H9 (cell line): Measurements from ENCODE around the gene EHBP1. TPM values are rescaled to one million over a fixed set of nuclear protein-coding genes. Genes with fewer than 3 reads are reported as not detected.

Source experiments
- DNase-seq: peaks from one replicate; pipeline ENCODE4 v3.0.0-alpha.2; 2017
- H2AFZ ChIP-seq: one replicate; pipeline ENCODE4 v1.6.1; 2013; ENCODE audit warnings: mild to moderate bottlenecking, low read length, control low read depth, moderate library complexity
- H2AK5ac ChIP-seq: 2 replicates; pipeline ENCODE4 v1.6.1; 2013; ENCODE audit warnings: low read length, control low read depth, mixed read lengths; ENCODE audit not compliant: insufficient read length
- H2BK120ac ChIP-seq: one replicate; pipeline ENCODE4 v1.6.1; 2013; ENCODE audit warnings: low read depth, mild to moderate bottlenecking, low read length, control low read depth, inconsistent platforms; ENCODE audit not compliant: poor library complexity, severe bottlenecking
- H2BK12ac ChIP-seq: 2 replicates; pipeline ENCODE4 v1.6.1; 2013; ENCODE audit warnings: low read length, control low read depth, mixed read lengths, low read depth; ENCODE audit not compliant: insufficient read length
- H2BK15ac ChIP-seq: 2 replicates; pipeline ENCODE4 v1.6.1; 2013; ENCODE audit warnings: low read depth, low read length, control low read depth
- H2BK20ac ChIP-seq: one replicate; pipeline ENCODE4 v1.6.1; 2013; ENCODE audit warnings: low read depth, mild to moderate bottlenecking, low read length, control low read depth, inconsistent platforms; ENCODE audit not compliant: poor library complexity, severe bottlenecking
- H2BK5ac ChIP-seq: 2 replicates; pipeline ENCODE4 v1.6.1; 2013; ENCODE audit warnings: low read length, control low read depth, mixed read lengths; ENCODE audit not compliant: insufficient read length
- H3K14ac ChIP-seq: 2 replicates; pipeline ENCODE4 v1.6.1; 2013; ENCODE audit warnings: low read length, control low read depth; ENCODE audit not compliant: insufficient read depth
- H3K18ac ChIP-seq: 2 replicates; pipeline ENCODE4 v1.6.1; 2013; ENCODE audit warnings: low read depth, mild to moderate bottlenecking, mixed read lengths, low read length, control low read depth; ENCODE audit not compliant: insufficient read length
- H3K23ac ChIP-seq: 2 replicates; pipeline ENCODE4 v1.6.1; 2013; ENCODE audit warnings: low read length, control low read depth, mixed read lengths, low read depth; ENCODE audit not compliant: insufficient read length
- H3K23me2 ChIP-seq: 2 replicates; pipeline ENCODE4 v1.6.1; 2013; ENCODE audit warnings: low read depth, mild to moderate bottlenecking, mixed read lengths, low read length, control low read depth; ENCODE audit not compliant: insufficient read length, poor library complexity, severe bottlenecking
- H3K27ac ChIP-seq: 2 replicates; pipeline ENCODE4 v1.5.1; 2013; ENCODE audit warnings: low read length, control low read depth, mixed read lengths, low read depth; ENCODE audit not compliant: insufficient read length
- H3K27me3 ChIP-seq: 2 replicates; pipeline ENCODE4 v1.6.1; 2013; ENCODE audit warnings: low read length, control low read depth, inconsistent platforms; ENCODE audit not compliant: insufficient read depth
- H3K4ac ChIP-seq: 2 replicates; pipeline ENCODE4 v1.6.1; 2013; ENCODE audit warnings: low read depth, mild to moderate bottlenecking, control low read depth, inconsistent platforms, low read length, moderate library complexity
- H3K4me1 ChIP-seq: 2 replicates; pipeline ENCODE4 v1.6.1; 2013; ENCODE audit warnings: low read length, control low read depth, inconsistent platforms; ENCODE audit not compliant: insufficient read depth
- H3K4me2 ChIP-seq: 2 replicates; pipeline ENCODE4 v1.6.1; 2013; ENCODE audit warnings: low read length, control low read depth, mixed read lengths; ENCODE audit not compliant: insufficient read length, insufficient read depth
- H3K56ac ChIP-seq: 2 replicates; pipeline ENCODE4 v1.6.1; 2013; ENCODE audit warnings: low read depth, mild to moderate bottlenecking, mixed read lengths, low read length, control low read depth; ENCODE audit not compliant: insufficient read length
- H3K79me1 ChIP-seq: 2 replicates; pipeline ENCODE4 v1.6.1; 2013; ENCODE audit warnings: low read depth, mild to moderate bottlenecking, moderate library complexity, low read length, control low read depth, inconsistent platforms; ENCODE audit not compliant: insufficient read depth, poor library complexity, severe bottlenecking
- H3K79me2 ChIP-seq: 2 replicates; pipeline ENCODE4 v1.6.1; 2013; ENCODE audit warnings: low read length, control low read depth, inconsistent platforms; ENCODE audit not compliant: insufficient read depth
- H3K9ac ChIP-seq: 2 replicates; pipeline ENCODE4 v1.6.1; 2013; ENCODE audit warnings: low read length, control low read depth, mixed read lengths; ENCODE audit not compliant: insufficient read length; ENCODE audit errors: extremely low read depth
- H3K9me3 ChIP-seq: one replicate; pipeline ENCODE4 v1.6.1; 2013; ENCODE audit warnings: low read depth, low read length, inconsistent platforms; ENCODE audit not compliant: control insufficient read depth
- H3T11ph ChIP-seq: one replicate; pipeline ENCODE4 v1.6.1; 2013; ENCODE audit warnings: mild to moderate bottlenecking, low read length, control low read depth, inconsistent platforms
- H4K20me1 ChIP-seq: one replicate; pipeline ENCODE4 v1.6.1; 2013; ENCODE audit not compliant: control insufficient read depth, insufficient read length, insufficient read depth
- H4K5ac ChIP-seq: 2 replicates; pipeline ENCODE4 v1.6.1; 2013; ENCODE audit warnings: low read depth, mild to moderate bottlenecking, mixed read lengths, low read length, control low read depth; ENCODE audit not compliant: insufficient read length
- H4K8ac ChIP-seq: replicated peaks from 2 replicates; pipeline ENCODE4 v1.6.1; 2013; ENCODE audit warnings: low read length, control low read depth, mixed read lengths, low read depth; ENCODE audit not compliant: insufficient read length
- H4K91ac ChIP-seq: 2 replicates; pipeline ENCODE4 v1.6.1; 2013; ENCODE audit warnings: low read depth, mild to moderate bottlenecking, moderate library complexity, mixed read lengths, low read length, control low read depth; ENCODE audit not compliant: insufficient read length
- H3K27ac Mint-ChIP-seq, 3 experiments: 2 replicates in 2 of 3; 3 replicates in 1 of 3; pipeline ENCODE4 v1.8.0; 2020 to 2021; ENCODE audit warnings: mixed read lengths in 3 of 3, mild to moderate bottlenecking in 1 of 3, moderate library complexity in 1 of 3
- H3K27me3 Mint-ChIP-seq: 2 replicates; pipeline ENCODE4 v1.8.0; 2021; ENCODE audit warnings: low read depth, mild to moderate bottlenecking, moderate library complexity, mixed read lengths
- H3K36me3 Mint-ChIP-seq, 3 experiments: 2 replicates in 2 of 3; 3 replicates in 1 of 3; pipeline ENCODE4 v1.8.0; 2020 to 2021; ENCODE audit warnings: low read depth in 3 of 3, mixed read lengths in 3 of 3; ENCODE audit not compliant: insufficient read depth in 1 of 3
- H3K4me1 Mint-ChIP-seq, 2 experiments: 2 replicates each; pipeline ENCODE4 v1.8.0; 2020; ENCODE audit warnings: mixed read lengths in 2 of 2
- H3K4me3 Mint-ChIP-seq, 2 experiments: 2 replicates in 1 of 2; 3 replicates in 1 of 2; pipeline ENCODE4 v1.8.0; 2020 to 2021; ENCODE audit warnings: mild to moderate bottlenecking in 2 of 2, mixed read lengths in 2 of 2, moderate library complexity in 1 of 2
- H3K9me3 Mint-ChIP-seq, 2 experiments: 2 replicates in 1 of 2; 3 replicates in 1 of 2; pipeline ENCODE4 v1.8.0; 2020; ENCODE audit warnings: mild to moderate bottlenecking in 2 of 2, mixed read lengths in 2 of 2, moderate library complexity in 1 of 2
- WGBS: extraction: QIAGEN DNeasy Blood & Tissue Kit; methylation state at CpG from one replicate; pipeline ENCODE4 v1.1.7; 2013; ENCODE audit warnings: missing lambda C conversion rate, low lambda C conversion rate, mixed read lengths; ENCODE audit not compliant: insufficient read length; ENCODE audit errors: extremely low coverage; 5-methylcytosine and 5-hydroxymethylcytosine counted together
- total RNA-seq: library from RNA; stranded (reverse); gene quantifications from 2 replicates; pipeline ENCODE4 v1.2.1, GENCODE V29; 2021
- TF ChIP-seq, protein P1 (sequence below): fragments of 200-600 bp; sonication (generic); conservative IDR thresholded peaks from 3 replicates; pipeline ENCODE4 v1.8.0; 2021; ENCODE audit warnings: antibody characterized with exemption, mild to moderate bottlenecking

EHBP1 gene
- total RNA-seq, 1 experiment from 2014 or later = 35.6 TPM

DNA sequence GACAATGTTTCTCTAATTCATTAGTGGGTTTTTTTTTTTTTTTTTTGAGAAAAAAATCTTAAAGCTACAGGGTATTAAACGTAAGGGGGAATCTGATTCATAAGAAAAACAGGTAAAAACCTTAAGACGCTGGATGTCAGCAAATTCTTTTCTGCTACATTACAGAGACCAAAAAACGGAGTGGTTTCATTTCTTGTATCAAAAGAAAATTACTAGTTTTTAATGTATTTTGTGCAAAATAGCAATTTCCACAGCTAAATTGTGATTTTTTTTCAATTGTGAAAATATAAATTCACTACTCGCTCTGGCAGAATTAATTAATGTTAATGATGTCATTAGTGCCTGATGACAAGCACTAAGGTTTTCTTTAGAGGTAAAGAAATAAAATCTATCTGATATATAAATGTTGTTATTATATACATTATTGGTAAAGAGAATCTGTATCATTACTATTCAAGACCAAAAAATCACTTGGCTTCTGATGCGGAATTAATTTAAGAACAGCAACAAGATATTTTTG is 355.0 kb downstream of the EHBP1 start:
- no peak overlapping the region for H4K91ac ChIP-seq
- no peak overlapping the region for H3K56ac ChIP-seq
- H4K20me1 ChIP-seq = no peaks in the 10 kb centered on the region
- H3T11ph ChIP-seq = no peak overlapping the region
- no peak overlapping the region for H2BK12ac ChIP-seq
- no peak overlapping the region for H2BK120ac ChIP-seq
- H2BK5ac ChIP-seq = no peak overlapping the region
- no peak overlapping the region for H3K4ac ChIP-seq
- no peak overlapping the region for H3K23ac ChIP-seq
- no peak for DNase-seq
- H3K18ac ChIP-seq = no peak overlapping the region
- H3K4me2 ChIP-seq = no peak overlapping the region
- peaks cover 0 to 2% (median 0%) of the 10 kb centered on the region in 3 experiments; a peak in 2 of 7 replicates for H3K36me3 Mint-ChIP-seq
- H2BK20ac ChIP-seq = no peak overlapping the region
- no peak overlapping the region for H3K9ac ChIP-seq
- H2AK5ac ChIP-seq = no peak overlapping the region
- no CpG with 5 or more reads among the region's 5 CpGs for WGBS
- H3K14ac ChIP-seq = no peak overlapping the region
- no peak overlapping the region for H2AFZ ChIP-seq
- peak overlapping the region in 1 of 2 experiments; percentile 78; a peak in 3 of 5 replicates for H3K4me3 Mint-ChIP-seq
- peaks cover 33 to 38% of the 10 kb centered on the region in 2 experiments for H3K4me1 Mint-ChIP-seq
- no peak overlapping the region for H2BK15ac ChIP-seq
- H3K27ac ChIP-seq = no peak overlapping the region
- peaks cover 25% of the 10 kb centered on the region for H3K23me2 ChIP-seq
- H3K9me3 Mint-ChIP-seq = peaks cover 0 to 3% of the 10 kb centered on the region in 2 experiments; a peak in 1 of 5 replicates
- no peak overlapping the region for H3K27ac Mint-ChIP-seq
- H3K4me1 ChIP-seq = 0 out of 2 replicates have a peak, but pooled peaks cover 5% of the 10 kb centered on the region
- TF ChIP-seq, protein P1, sequence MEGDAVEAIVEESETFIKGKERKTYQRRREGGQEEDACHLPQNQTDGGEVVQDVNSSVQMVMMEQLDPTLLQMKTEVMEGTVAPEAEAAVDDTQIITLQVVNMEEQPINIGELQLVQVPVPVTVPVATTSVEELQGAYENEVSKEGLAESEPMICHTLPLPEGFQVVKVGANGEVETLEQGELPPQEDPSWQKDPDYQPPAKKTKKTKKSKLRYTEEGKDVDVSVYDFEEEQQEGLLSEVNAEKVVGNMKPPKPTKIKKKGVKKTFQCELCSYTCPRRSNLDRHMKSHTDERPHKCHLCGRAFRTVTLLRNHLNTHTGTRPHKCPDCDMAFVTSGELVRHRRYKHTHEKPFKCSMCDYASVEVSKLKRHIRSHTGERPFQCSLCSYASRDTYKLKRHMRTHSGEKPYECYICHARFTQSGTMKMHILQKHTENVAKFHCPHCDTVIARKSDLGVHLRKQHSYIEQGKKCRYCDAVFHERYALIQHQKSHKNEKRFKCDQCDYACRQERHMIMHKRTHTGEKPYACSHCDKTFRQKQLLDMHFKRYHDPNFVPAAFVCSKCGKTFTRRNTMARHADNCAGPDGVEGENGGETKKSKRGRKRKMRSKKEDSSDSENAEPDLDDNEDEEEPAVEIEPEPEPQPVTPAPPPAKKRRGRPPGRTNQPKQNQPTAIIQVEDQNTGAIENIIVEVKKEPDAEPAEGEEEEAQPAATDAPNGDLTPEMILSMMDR = no peak
- H3K79me2 ChIP-seq = no peaks in the 10 kb centered on the region
- peaks cover 96% of the 10 kb centered on the region for H3K27me3 Mint-ChIP-seq
- no peaks in the 10 kb centered on the region for H3K9me3 ChIP-seq
- peaks cover 44% of the 10 kb centered on the region for H3K27me3 ChIP-seq
- H4K5ac ChIP-seq = no peak overlapping the region
- no peak overlapping the region for H4K8ac ChIP-seq
- no peaks in the 10 kb centered on the region for H3K79me1 ChIP-seq
